Stimulated activated CD4-positive, alpha-beta T cell treated with anti-CD3 and anti-CD28 coated beads, Interleukin-4, amount 100 ng/mL, for 48 hours (primary cell): Measurements from ENCODE around the gene PLSCR2.
"Not testable (repeated sequence)": the region's sequence is repeated elsewhere in the genome, so short reads cannot be mapped to it uniquely, and the experiment has no call there.

ENCODE experiments used
- DNase-seq, 2 donors: peaks; one replicate each; pipeline ENCODE4 v3.0.0-alpha.2; 2020; ENCODE audit warnings: low read depth in 2 of 2

The PLSCR2 gene

GRCh38 chr3:146491303-146491702 is 21.9 kb upstream of the PLSCR2 start:
- DNase-seq: no peak

- no peak for DNase-seq
Measured at GRCh38 chr3:146485297-146485696, 15.9 kb upstream of the PLSCR2 start.

GRCh38 chr3:146476094-146476740 is 6.9 kb upstream of the PLSCR2 start:
- DNase-seq: no peak

- DNase-seq: not testable (repeated sequence)
Measured at GRCh38 chr3:146474976-146475375, 5.6 kb upstream of the PLSCR2 start.

- no peak for DNase-seq
Measured at GRCh38 chr3:146473726-146474125, 4.4 kb upstream of the PLSCR2 start.

- DNase-seq: no peak
Measured at GRCh38 chr3:146472611-146473010, 3.2 kb upstream of the PLSCR2 start.

- no peak for DNase-seq
Measured at GRCh38 chr3:146471012-146471411, 1.7 kb upstream of the PLSCR2 start.

- no peak for DNase-seq
Measured at GRCh38 chr3:146470425-146470990, 1.1 kb upstream of the PLSCR2 start.

- DNase-seq: no peak
Measured at GRCh38 chr3:146468671-146469149, 651 bp downstream of the PLSCR2 start.

- no peak for DNase-seq
Measured at GRCh38 chr3:146468234-146468633, 1.1 kb downstream of the PLSCR2 start.

GRCh38 chr3:146466604-146467003 is 2.8 kb downstream of the PLSCR2 start:
- DNase-seq: no peak

GRCh38 chr3:146465693-146466465 is 3.5 kb downstream of the PLSCR2 start:
- DNase-seq: no peak

- DNase-seq: no peak
Measured at GRCh38 chr3:146464783-146465182, 4.6 kb downstream of the PLSCR2 start.

- no peak for DNase-seq
Measured at GRCh38 chr3:146464005-146464595, 5.3 kb downstream of the PLSCR2 start.

- no peak for DNase-seq
Measured at GRCh38 chr3:146454796-146455195, 14.6 kb downstream of the PLSCR2 start.

GRCh38 chr3:146449613-146450012 is 19.7 kb downstream of the PLSCR2 start:
- DNase-seq: no peak

GRCh38 chr3:146449076-146449475 is 20.3 kb downstream of the PLSCR2 start:
- DNase-seq: no peak

GRCh38 chr3:146446026-146446425 is 23.3 kb downstream of the PLSCR2 start:
- DNase-seq: no peak

GRCh38 chr3:146440310-146440709 is 29.1 kb downstream of the PLSCR2 start:
- not testable (repeated sequence) for DNase-seq

- DNase-seq: no peak
Measured at GRCh38 chr3:146432066-146432465, 37.3 kb downstream of the PLSCR2 start.

GRCh38 chr3:146431240-146431639 is 38.1 kb downstream of the PLSCR2 start:
- no peak for DNase-seq

- no peak for DNase-seq
Measured at GRCh38 chr3:146425341-146425740, 44.0 kb downstream of the PLSCR2 start.
